Activated effector memory CD4-positive, alpha-beta T cell treated with Interleukin-2 at 50 U/mL for 16 hours (primary cell): ENCODE data around the gene MS4A8.

Source experiments
- DNase-seq: peaks from one replicate; pipeline ENCODE4 v3.0.0-alpha.2; 2020

MS4A8 gene

GRCh38 chr11:60765355-60765754 lies 65.9 kb downstream of the MS4A8 start:
- DNase-seq: no peak
